Measurements from ENCODE around the gene OPN1SW.

Gene OPN1SW

GRCh38 chr7:128726737-128727072 lies 48.9 kb downstream of the OPN1SW start:
- no peak overlapping the region for H3K27ac ChIP-seq
- TF ChIP-seq CTCF (IDR thresholded peaks at IDR 0.05) (no peak), ZFX (IDR thresholded peaks at IDR 0.05; ENCODE audit: borderline replicate concordance) (no peak)

- no peak for TF ChIP-seq CTCF (IDR thresholded peaks at IDR 0.05)
- no peak for TF ChIP-seq ZFX (IDR thresholded peaks at IDR 0.05; ENCODE audit: borderline replicate concordance)
- no peak overlapping the region for H3K27ac ChIP-seq
Measured at GRCh38 chr7:128726059-128726736, 49.4 kb downstream of the OPN1SW start.

GRCh38 chr7:128725531-128725930 lies 50.1 kb downstream of the OPN1SW start:
- no peak overlapping the region for H3K27ac ChIP-seq
- TF ChIP-seq CTCF (IDR thresholded peaks at IDR 0.05) (no peak), ZFX (IDR thresholded peaks at IDR 0.05; ENCODE audit: borderline replicate concordance) (no peak)

GRCh38 chr7:128724743-128725142 lies 50.9 kb downstream of the OPN1SW start:
- no peak for TF ChIP-seq ZFX (IDR thresholded peaks at IDR 0.05; ENCODE audit: borderline replicate concordance)
- no peak for TF ChIP-seq CTCF (IDR thresholded peaks at IDR 0.05)
- H3K27ac ChIP-seq, result no peak overlapping the region

Measured in 22Rv1 (cell line).